ENCODE measurements around the gene RAB36.

The RAB36 gene

GRCh38 chr22:23109079-23109347 is 36.3 kb upstream of the RAB36 start:
- no peak for DNase-seq

DNA sequence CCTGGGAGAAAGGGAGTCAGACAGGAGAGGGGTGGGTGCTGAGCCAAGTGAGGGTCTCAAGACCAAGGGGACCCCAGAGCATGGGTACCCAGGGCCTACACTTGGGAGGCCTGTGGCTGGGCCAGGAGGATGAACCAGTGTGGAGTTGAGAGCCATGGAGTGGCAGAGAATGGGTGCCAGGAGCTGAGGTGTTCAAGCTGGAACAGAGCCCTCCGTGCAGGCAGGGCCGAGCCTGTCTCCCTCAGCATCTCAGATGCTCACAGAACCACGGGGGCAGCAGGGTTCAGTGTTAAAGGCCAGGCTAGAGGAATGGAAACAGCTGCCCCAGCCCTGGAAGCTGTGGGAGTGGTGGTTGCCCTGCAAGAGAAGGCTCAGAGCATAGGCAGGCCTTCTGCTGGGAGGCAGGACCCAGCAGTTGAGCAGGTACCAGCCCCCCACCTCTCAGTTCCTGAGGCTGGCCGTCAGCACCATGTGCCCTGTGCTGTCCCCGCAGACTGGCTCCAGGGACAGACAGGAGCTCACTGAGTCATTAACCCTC is 35.8 kb upstream of the RAB36 start:
- no peak for DNase-seq

GRCh38 chr22:23110190-23110921 is 34.9 kb upstream of the RAB36 start:
- DNase-seq = peak; percentile 77

GRCh38 chr22:23110922-23111527 is 34.3 kb upstream of the RAB36 start:
- DNase-seq = peak; percentile 33

GRCh38 chr22:23112472-23113012 is 32.7 kb upstream of the RAB36 start:
- DNase-seq = no peak

DNA sequence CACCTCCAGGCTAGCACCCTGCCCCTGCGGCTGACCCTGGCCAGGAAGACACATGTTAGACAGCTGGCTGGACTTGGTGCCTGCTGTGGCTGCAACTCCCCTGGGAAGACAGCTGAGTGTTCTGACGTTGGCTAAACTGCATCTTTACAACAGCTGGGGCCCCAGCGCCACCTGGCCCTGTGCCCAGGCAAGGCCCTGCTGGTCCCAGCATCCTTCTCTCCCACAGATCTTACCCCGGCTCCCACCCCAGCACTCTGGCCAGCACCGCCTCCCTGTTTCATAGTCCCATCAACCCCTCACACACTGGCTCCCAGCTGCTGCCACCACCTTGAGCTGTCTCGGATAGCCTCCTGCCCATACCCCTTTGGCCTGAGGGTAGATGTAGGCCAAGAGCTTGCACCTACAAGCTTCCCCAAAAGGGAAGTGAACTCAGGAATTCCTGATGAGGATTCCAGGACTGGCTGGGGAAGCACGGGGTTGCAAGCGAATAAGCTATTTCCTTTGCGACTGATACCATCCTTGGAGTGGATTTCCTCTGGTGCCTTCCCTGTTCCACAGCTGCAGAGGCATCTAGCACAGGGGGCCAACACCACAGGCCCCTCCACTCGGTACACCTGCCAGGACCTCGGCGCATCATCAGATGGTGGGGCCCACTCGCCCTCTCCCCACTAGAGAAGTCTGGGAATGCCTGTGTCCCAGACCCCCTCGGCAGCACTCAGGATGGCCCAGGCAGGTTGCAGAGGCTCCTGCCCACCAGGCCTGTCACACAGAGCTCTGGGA is 32.0 kb upstream of the RAB36 start:
- peak; percentile 84 for DNase-seq

- no peak for DNase-seq
Measured at GRCh38 chr22:23113847-23114720, 31.2 kb upstream of the RAB36 start.

DNA sequence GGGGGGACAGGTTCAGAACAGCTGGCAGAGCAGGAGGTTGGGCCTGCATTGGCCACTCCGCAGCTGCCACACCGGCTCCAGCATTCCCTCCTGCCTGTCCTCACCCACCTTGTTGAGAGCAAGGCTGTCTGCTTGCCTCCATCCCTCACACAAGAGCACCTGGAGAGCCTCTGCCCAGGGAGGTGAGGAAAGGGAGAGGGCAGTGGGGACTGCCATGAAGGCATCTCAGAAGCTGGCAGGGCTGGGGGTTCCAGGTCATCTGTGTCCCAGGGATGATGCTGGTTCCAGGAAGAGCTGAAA is 30.6 kb upstream of the RAB36 start:
- DNase-seq = no peak

- DNase-seq = no peak
Measured at GRCh38 chr22:23115369-23115768, 29.9 kb upstream of the RAB36 start.

DNA sequence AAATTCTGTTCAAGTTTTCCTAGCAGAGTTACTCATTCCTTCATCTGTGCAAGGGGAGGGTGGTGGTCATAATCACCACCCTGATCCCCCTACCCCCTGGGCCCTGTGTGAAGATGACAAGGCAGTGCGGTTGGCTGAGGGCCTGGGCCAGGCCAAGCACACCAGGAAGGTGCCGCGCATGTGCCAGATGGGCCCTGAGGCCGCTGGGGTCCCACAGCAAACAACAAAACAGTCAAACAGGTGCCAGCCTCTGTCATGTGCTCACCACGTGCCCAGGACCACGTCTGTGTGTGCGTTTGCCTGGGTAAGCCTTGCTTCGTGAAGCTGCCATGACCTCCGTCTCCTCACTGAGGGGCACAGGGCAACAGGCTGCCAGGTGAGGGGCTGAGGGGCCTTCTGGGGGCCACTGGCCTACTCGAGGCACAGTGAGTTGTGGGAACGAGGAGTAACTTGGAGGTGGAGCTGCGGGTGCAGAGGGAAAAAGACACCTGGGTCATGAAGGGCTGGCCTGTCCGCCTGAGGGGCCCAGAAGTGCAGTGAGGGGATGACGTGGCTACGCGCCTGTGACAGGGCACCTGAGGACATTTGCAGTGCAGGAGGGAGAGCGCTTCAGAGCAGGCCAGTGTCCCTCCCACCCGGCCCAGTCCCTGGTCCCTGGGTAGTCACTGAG is 29.3 kb upstream of the RAB36 start:
- DNase-seq = no peak

- no peak for DNase-seq
Measured at GRCh38 chr22:23116506-23117263, 28.6 kb upstream of the RAB36 start.

GRCh38 chr22:23117275-23117674 is 28.0 kb upstream of the RAB36 start:
- DNase-seq = no peak

DNA sequence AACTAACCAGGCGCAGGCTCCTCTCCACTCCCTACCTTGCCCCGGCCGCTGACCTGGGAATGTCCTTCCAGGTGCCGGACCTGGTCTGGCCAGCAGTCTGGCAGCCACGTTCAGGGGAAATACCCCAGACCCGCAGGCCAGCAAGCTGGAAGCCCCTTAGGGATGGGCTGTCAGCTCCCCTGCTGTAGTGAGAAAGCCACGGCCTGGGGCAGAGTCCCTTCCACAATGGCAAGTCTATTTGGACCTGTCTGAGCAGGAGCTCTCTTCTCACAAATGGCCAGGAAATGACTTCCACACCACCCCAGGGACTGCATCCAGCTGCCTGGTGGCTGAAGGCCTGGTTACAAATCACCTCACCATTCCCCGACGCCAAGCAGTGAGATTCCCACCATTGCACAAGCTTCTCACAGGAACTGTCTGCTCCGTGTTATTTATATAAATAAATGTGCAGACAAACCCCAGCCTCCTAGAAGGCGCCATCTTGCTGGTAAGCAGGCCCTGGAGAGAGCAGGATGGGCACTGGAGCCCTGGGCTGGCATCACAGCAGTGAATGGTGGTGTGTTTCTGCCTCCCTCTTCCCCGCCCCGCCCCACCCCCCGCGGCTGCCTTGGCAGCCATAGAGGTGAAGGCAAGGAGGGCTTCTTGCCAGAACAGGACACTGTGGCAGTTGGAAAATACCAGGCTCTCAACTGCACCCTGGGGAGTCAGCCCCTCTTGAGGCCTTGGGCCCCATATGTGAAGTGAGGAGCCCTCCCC is 27.2 kb upstream of the RAB36 start:
- DNase-seq = peak; percentile 29

- no peak for DNase-seq
Measured at GRCh38 chr22:23118647-23119493, 26.4 kb upstream of the RAB36 start.

DNA sequence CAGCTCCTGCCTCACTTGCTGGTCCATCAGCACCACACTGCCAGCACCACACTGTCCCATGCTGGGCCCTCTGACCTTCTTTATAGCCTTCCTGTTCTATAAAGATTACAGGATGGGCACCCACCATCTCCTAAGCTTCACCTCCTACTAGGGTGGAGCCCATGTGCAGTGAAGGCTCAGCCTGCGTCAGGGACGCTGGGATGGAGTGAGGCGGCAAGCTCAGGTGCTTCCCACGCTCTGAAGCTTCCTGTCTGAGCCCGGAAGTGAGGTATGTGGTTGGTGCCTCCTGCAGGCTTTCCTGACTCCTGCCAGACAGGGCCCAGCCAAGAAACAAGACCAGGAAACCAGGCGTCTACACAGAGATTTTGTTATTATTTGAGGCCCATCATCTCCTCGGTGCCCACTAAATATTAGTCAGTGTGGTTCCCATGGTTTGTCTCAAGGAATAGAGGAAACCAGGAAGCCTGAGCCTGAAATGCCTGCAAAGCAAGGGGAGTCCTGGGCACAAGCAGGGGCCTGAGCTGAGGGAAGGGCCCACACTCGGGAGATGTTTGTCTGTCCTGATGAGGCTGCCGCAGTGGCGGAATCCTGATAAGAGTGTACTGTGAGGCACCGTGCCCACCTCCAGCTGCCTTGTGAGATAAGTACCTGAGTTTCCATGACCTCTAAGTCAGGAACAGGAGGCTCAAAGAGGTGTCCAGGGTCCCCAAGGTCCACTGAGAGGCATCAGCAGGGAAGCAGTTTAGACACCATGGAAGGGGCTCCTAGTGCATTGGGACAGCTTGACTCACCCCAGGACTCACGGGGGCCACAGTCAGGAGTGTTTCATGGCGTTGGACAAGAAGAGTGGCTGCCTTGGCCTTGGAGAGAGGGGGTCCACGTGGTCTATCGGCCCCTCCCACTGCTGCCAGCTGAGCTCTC is 25.5 kb upstream of the RAB36 start:
- DNase-seq = no peak

- DNase-seq = no peak
Measured at GRCh38 chr22:23120415-23120899, 24.8 kb upstream of the RAB36 start.

DNA sequence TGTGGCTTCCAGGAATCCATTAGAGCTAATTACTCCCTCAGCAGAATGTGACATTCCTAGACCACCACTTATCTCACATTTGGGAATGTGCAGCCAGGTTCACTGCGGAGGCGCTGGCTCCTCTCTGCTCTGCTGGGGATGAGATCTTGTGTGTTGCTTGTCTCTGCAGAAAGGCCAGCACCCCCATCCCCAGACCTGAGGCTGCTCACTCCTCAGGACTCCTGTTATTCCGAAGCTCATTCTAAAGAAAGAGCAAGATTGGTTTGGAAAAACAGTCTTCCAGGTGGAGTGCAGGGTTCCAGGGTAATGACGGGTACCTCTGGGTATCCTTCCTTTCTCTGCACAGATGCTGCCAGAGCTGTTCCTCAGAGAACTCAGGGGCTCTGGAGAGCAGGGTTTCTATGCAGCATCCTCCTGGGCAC is 24.3 kb upstream of the RAB36 start:
- DNase-seq = no peak

GRCh38 chr22:23121424-23121823 is 23.9 kb upstream of the RAB36 start:
- no peak for DNase-seq

All from COR-L47 (cell line).